ENCODE results near the gene LMF1.

Gene LMF1

DNA sequence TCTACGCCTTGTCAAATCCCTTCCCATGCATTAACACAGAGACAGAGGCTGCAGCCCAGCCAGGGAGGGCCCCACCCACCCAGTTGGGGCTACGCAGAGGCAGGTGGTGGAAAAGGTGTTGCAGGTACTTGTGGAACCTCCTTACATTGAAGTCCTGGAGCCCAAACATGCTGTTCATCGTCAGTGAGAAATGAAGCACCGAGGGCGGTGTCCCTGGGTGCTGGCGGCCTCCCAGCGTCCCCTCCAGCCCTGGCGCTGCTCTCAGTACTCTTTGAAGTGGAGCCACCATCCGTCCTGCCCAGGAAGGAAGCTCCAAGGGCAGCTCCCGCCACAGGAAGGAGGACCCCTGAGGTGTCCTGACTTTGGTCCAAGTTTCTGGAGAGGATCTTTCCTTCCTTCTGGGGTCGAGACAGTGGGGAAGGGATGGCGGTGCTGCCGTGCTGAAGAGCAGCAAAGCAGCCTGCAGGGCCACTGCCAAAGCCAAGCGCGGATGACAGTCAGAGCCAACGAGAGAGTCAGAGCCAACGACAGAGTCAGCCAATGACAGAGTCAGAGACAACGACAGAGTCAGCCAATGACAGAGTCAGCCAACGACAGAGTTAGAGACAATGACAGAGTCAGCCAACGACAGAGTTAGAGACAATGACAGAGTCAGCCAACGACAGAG, 23.4 kb downstream of the LMF1 start:
- TF ChIP-seq ZNF274 (IDR thresholded peaks at IDR 0.05; ENCODE audit: low read depth, low read length): no peak
- no peak overlapping the region for H3K4me3 ChIP-seq (ENCODE audit: low read length)

DNA sequence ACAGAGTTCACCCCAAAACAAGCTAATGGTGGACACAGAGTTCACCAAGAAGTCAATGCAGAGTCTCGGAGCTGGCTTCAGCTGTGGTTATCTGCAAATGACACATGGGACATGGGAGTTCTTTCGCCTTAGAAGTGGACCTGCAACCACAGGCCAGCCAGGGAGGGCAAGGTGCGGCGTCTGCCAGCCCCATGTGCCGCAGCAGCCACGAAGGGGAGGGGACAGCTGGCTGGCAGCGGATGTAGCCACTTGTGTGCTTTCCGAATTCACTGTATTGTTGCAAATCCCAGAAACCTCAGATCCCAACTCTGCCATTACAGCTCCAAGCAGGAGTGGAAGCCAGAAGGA, 24.8 kb downstream of the LMF1 start:
- no peak overlapping the region for H3K4me3 ChIP-seq (ENCODE audit: low read length)
- TF ChIP-seq ZNF274 (IDR thresholded peaks at IDR 0.05; ENCODE audit: low read depth, low read length): no peak

DNA sequence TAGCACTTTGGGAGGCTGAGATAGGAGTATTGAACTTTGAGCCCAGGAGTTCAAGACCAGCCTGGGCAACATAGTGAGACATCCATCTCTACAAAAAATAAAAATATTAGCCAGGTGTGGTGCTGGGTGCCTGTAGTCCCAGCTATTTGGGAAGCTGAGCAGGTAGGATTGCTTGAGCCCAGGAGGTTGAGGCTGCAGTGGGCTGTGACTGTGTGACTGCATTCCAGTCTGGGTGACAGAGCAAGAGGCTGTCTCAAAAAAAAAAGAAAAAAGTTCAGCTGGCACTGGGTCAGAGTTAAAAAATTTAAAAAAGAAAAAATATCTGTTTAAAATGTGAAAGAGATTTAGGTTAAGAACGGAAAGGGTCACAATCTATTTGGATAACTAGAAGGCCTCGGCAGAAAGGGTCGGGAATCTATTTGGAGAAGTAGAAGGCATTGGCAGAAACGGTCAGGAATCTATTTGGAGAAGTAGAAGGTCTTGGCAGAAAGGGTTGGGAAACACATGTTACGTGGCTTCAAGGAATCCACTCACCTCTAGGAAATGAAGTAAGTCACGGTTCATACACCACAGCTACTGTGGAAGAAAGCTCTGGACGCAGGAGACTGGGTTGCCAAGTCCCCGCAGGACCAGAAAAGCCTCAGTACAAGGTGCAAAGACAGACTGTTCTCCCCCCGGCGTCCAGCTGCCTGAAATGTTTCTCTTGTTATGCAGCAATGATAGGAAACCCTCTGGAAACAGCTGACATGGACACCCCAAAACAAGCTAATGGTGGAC, 25.3 kb downstream of the LMF1 start:
- no peak for TF ChIP-seq ZNF274 (IDR thresholded peaks at IDR 0.05; ENCODE audit: low read depth, low read length)
- no peak overlapping the region for H3K4me3 ChIP-seq (ENCODE audit: low read length)

DNA sequence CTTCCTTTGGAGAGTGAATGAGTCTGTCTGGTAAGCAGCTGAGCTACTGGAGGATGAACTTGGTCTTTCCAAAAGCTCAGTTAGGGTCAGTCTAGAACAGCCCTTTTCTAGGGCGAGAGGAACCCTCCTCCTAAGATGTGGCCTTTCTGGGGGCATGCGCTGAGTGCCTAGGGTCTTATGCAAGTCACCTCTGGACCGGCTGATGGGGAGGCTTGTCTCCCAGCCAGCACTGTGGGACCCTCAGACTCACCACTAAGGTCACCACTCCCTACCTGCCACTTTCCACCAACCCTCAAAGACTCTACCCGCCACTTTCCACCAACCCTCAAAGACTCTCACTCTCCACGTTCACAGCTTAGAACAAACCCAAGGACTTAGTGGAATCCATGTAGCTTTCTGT, 26.8 kb downstream of the LMF1 start:
- no peak overlapping the region for H3K4me3 ChIP-seq (ENCODE audit: low read length)
- no peak for TF ChIP-seq ZNF274 (IDR thresholded peaks at IDR 0.05; ENCODE audit: low read depth, low read length)

DNA sequence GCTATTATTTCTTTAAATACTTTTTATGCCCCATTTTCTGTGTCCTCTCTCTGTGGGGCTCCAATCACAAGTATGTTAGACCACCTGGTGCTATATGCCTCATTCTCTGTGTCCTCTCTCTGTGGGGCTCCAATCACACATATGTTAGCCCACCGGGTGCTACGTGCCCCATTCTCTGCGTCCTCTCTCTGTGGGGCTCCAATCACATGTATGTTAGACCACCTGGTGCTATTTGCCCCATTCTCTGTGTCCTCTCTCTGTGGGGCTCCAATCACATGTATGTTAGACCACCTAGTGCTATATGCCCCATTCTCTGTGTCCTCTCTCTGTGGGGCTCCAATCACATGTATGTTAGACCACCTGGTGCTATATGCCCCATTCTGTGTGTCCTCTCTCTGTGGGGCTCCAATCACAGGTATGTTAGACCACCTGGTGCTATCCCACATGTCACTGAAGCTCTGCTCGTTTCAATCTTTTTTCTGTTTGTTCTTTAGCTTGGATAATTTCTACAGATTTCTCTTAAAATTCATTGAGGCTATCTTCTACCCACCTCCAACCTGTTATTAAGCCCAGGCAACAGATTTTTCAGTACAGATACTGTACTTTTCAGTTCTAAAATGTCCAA, 28.2 kb downstream of the LMF1 start:
- H3K4me3 ChIP-seq (ENCODE audit: low read length): no peak overlapping the region
- no peak for TF ChIP-seq ZNF274 (IDR thresholded peaks at IDR 0.05; ENCODE audit: low read depth, low read length)

DNA sequence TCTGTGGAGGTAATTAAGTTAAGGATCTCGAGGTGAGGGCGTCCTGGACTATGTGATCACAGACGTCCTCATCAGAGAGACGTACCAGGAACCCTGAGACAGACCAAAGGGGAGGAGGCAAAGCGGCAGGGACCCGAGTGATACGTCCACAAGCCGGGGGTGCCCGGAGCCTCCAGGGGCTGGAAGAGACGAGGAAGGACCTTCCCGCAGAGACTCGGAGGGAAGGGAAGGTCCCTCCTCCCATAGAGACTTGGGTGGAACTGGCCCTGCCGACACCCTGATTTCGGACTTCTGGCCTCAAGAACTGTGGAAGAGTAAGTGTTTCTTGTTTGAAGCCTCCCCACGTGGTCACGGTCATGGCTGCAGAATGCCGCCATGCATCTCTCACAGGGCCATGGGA, 30.8 kb downstream of the LMF1 start:
- no peak for TF ChIP-seq ZNF274 (IDR thresholded peaks at IDR 0.05; ENCODE audit: low read depth, low read length)
- no peak overlapping the region for H3K4me3 ChIP-seq (ENCODE audit: low read length)

DNA sequence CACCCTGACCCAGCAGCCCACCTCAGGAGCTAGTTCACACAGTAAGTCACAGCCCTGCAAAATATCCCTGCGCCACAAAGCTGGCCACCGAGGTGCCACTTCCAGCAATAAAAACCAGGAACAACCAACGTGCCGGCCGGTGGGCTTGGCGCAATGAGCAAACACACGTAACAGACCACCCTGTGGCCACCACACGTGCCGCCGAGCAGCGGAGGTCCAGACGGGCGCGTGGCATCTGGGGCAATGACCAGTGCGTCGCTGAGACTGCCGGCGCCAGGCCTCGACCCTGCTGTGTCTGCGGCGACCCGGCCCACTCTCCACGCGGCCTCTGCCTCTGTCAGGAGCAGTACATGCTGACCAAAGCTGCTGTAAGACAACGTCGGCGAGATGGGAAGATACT, 31.5 kb downstream of the LMF1 start:
- H3K4me3 ChIP-seq (ENCODE audit: low read length): no peak overlapping the region
- TF ChIP-seq ZNF274 (IDR thresholded peaks at IDR 0.05; ENCODE audit: low read depth, low read length): no peak

DNA sequence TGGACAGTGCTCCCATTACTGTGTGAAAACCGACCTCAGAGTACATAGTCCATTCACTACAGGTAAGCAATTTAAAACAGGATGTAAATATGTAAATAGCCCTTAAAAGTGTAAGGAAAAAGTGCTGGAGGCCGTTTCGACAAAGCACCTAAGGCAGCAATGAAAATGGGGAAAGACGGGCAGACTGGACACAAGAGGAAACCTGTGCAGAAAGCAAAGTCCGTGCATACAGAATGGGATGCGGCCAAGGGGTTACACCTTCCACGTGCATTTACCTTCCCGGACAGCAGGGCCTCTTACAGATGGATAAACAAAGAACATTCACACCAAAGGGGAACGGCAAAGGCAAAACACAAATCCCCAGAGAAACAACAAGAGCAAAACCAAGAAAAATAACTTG, 32.0 kb downstream of the LMF1 start:
- no peak for TF ChIP-seq ZNF274 (IDR thresholded peaks at IDR 0.05; ENCODE audit: low read depth, low read length)
- H3K4me3 ChIP-seq (ENCODE audit: low read length): no peak overlapping the region

DNA sequence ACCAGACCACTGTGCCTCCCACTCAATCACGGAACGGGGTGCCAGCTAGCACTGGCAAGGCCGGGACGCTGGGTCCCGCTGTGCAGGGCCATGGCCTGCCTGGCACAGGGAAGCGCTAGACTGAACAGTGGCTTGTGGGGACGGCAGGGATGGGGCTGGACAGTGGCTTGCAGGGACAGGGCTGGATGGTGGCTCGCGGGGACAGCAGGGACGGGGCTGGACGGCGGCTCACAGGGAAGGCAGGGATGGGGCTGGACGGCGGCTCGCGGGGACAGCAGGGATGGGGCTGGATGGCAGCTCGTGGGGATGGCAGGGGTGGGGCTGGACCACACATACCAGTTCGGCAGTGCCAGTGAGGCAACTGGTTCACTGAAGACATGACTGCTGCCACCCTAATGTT, 32.6 kb downstream of the LMF1 start:
- no peak for TF ChIP-seq ZNF274 (IDR thresholded peaks at IDR 0.05; ENCODE audit: low read depth, low read length)

DNA sequence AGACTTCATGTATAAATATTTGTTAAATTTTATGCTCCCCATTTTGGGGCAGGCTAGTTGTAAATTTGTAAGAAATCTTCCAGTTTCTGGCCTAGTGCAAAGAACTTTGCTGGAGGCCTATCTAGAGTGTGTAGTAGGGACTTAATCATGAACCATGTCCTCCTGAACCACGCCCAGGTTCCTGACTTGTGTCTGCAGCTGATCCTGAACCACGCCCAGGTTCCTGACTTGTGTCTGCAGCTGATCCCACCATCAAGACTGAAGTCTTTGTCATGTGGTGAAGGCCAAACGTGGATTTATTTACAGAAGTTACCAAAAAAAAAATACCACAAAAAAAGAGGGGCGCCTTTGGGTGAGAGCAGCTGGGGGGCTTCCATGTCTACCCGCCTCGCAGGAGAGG, 33.1 kb downstream of the LMF1 start:
- no peak overlapping the region for H3K4me3 ChIP-seq (ENCODE audit: low read length)
- no peak for TF ChIP-seq ZNF274 (IDR thresholded peaks at IDR 0.05; ENCODE audit: low read depth, low read length)

More for the DNA sequence above, 32.6 kb downstream of the LMF1 start:
- H3K4me3 ChIP-seq (ENCODE audit: low read length): no peak overlapping the region

DNA sequence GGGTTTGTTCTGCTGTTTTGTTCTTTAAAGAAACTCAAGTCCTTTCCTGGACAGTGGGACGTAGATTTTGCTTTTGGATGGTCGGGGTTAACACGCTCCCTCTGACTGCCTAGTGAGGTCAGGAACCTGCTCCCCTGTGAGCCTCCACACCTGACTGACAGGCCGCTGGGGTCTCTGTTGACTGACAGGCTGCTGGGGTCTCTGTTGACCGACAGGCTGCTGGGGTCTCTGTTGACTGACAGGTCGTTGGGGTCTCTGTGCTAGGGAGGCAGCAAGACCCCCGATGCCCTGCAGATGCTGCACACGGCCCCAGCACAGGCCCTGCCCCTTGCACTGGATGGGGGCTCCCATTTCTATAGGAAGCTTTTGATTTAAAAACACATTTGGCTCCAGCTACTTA, 33.5 kb downstream of the LMF1 start:
- TF ChIP-seq ZNF274 (IDR thresholded peaks at IDR 0.05; ENCODE audit: low read depth, low read length): no peak

DNA sequence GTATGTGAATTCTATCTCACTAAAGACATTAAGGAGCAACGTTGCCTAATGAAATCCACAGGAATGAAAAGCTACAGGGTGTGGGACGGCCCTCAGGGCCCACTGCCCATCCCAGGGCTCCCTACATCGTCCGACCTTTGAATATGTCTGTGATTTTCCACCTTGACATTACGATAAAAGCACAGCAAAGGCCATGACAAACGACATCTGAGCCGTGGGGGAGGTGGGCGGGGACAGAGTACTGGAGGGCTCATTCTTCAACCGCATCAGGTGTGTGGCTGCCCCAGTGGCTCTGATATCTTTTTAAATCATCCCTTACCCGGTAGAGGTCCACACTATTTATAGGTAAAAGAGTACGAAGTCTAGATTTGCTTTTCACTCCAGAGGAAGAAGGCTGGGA, 35.1 kb downstream of the LMF1 start:
- TF ChIP-seq ZNF274 (IDR thresholded peaks at IDR 0.05; ENCODE audit: low read depth, low read length): no peak
- no peak overlapping the region for H3K4me3 ChIP-seq (ENCODE audit: low read length)

More for the DNA sequence above, 33.5 kb downstream of the LMF1 start:
- no peak overlapping the region for H3K4me3 ChIP-seq (ENCODE audit: low read length)

DNA sequence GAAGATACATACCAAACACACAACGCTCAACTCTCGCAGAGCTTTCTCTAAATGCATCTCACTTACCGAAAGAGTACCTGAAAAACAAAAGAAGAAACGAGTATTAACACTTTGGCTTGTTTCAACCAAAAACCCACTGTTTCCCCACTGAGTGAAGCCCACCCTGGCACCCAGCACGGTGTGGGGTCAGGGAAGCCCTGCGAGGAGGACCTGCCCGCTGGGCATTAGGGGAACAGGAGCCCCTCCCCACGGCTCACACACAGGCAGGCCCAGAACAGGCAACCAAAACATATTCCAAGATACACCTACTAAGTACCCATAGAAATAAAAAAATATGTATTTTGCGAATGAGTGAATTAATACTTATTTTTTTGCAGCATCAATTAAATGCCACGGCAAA, 36.6 kb downstream of the LMF1 start:
- no peak for TF ChIP-seq ZNF274 (IDR thresholded peaks at IDR 0.05; ENCODE audit: low read depth, low read length)
- no peak overlapping the region for H3K4me3 ChIP-seq (ENCODE audit: low read length)

DNA sequence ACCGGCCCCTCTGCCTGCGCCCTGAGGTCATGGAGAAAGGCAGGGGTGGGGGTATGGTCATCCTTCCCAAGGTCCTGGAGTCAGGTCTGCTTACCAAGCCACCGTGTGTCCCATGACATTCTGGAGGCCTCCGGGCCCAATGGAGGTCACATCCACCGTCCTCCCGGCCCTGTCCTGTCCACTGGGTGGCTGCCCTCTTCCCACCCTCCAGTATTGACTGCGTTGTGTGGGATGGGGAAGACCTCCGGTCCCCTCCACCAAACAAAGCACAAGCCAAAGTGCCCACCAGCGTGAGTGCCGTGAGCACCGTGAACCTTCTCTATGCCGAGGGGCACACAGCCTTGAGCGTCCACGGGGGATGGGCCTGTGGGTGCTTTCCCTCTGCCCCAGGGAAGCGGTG, 37.2 kb downstream of the LMF1 start:
- H3K4me3 ChIP-seq (ENCODE audit: low read length): no peak overlapping the region
- TF ChIP-seq ZNF274 (IDR thresholded peaks at IDR 0.05; ENCODE audit: low read depth, low read length): no peak

DNA sequence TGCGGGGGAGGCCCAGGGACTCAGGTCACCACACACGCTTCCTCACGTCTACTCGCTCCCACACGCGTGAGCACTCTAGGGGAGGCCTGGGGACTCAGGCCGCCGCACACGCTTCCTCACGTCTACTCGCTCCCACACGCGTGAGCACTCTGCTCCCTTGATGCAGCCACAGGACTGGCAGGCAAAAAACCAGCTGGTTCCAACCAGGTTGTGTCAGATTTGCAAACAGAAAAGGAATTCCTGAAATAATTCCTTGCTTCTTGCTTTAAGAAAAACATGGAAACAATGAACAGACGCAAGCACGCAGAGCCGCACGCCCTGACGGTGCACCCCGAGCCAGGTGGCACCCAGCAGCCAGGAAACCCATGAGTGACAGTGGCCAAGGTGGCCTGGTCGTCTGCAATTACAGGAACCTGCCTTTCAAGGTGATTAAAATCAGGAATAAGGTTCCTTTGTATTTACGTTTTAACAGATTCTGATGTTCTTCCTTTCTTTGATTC, 37.9 kb downstream of the LMF1 start:
- H3K4me3 ChIP-seq (ENCODE audit: low read length): no peak overlapping the region
- no peak for TF ChIP-seq ZNF274 (IDR thresholded peaks at IDR 0.05; ENCODE audit: low read depth, low read length)

Data from GM08714 (cell line).